Measurements from ENCODE around the gene LZTR1.

LZTR1 gene

GRCh38 chr22:21010426-21011113, 28.5 kb downstream of the LZTR1 start:
- Histone ChIP-seq H3K4me1 (no peaks in the 10 kb centered on the region; the same call in 1 of the 2 replicates), H3K4me3 (ENCODE audit: low read depth, low read length) (no peak overlapping the region), H3K27me3 (no peaks in the 10 kb centered on the region), H3K36me3 (peaks cover 28% of the 10 kb centered on the region), H3K9me3 (no peaks in the 10 kb centered on the region)
- TF ChIP-seq, protein P1, sequence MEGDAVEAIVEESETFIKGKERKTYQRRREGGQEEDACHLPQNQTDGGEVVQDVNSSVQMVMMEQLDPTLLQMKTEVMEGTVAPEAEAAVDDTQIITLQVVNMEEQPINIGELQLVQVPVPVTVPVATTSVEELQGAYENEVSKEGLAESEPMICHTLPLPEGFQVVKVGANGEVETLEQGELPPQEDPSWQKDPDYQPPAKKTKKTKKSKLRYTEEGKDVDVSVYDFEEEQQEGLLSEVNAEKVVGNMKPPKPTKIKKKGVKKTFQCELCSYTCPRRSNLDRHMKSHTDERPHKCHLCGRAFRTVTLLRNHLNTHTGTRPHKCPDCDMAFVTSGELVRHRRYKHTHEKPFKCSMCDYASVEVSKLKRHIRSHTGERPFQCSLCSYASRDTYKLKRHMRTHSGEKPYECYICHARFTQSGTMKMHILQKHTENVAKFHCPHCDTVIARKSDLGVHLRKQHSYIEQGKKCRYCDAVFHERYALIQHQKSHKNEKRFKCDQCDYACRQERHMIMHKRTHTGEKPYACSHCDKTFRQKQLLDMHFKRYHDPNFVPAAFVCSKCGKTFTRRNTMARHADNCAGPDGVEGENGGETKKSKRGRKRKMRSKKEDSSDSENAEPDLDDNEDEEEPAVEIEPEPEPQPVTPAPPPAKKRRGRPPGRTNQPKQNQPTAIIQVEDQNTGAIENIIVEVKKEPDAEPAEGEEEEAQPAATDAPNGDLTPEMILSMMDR (IDR thresholded peaks at IDR 0.05; ENCODE audit: low read depth, low read length), result no peak
- no peak for DNase-seq

- H3K4me3 ChIP-seq (ENCODE audit: low read depth, low read length), result peak overlapping the region; percentile 85
- no peaks in the 10 kb centered on the region for H3K27me3 ChIP-seq
- peaks cover 7% of the 10 kb centered on the region for H3K4me1 ChIP-seq
- peaks cover 18% of the 10 kb centered on the region for H3K36me3 ChIP-seq
- TF ChIP-seq, protein P1 (IDR thresholded peaks at IDR 0.05; ENCODE audit: low read depth, low read length), result no peak
- peak; percentile 4 for DNase-seq
- no peaks in the 10 kb centered on the region for H3K9me3 ChIP-seq
Measured at GRCh38 chr22:21012446-21013407, 30.6 kb downstream of the LZTR1 start.

DNA sequence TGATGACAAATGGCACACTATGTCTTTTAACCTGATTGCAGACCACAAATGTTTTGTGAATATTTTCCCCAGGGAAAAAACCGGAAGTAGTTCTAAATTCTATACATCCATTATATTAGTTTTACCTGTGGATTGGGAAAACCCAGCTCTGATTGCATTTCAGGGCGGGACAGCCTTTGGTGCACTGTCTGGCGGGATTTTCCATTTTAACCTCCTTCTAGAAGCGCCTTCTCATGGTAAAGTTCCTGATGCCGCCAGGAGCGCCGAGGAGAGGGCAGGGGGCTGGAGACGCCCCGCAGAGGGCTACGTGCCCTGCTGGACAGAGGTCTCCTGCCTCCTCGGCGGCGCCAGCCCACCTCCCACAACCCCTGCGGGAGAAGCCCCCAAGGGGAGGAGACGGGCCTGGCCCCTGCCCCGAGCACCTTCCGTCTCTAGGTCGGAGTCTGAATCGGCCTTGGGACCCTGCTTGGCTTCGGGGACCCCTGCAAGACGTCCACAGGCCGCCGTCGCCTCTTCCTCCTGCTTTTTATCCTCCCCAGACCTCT, 31.6 kb downstream of the LZTR1 start:
- Histone ChIP-seq H3K4me1 (peaks cover 7% of the 10 kb centered on the region), H3K27me3 (no peaks in the 10 kb centered on the region), H3K36me3 (peaks cover 11% of the 10 kb centered on the region), H3K4me3 (ENCODE audit: low read depth, low read length) (peak overlapping the region; percentile 85), H3K9me3 (no peaks in the 10 kb centered on the region)
- TF ChIP-seq, protein P1 (IDR thresholded peaks at IDR 0.05; ENCODE audit: low read depth, low read length), result no peak
- DNase-seq, result no peak

- Histone ChIP-seq H3K36me3 (peaks cover 5% of the 10 kb centered on the region), H3K27me3 (no peaks in the 10 kb centered on the region), H3K4me1 (peaks cover 7% of the 10 kb centered on the region), H3K9me3 (no peaks in the 10 kb centered on the region), H3K4me3 (ENCODE audit: low read depth, low read length) (peak overlapping the region; percentile 85)
- TF ChIP-seq, protein P1 (IDR thresholded peaks at IDR 0.05; ENCODE audit: low read depth, low read length), result no peak
- peak; percentile 99 for DNase-seq
Measured at GRCh38 chr22:21014202-21014725, 32.2 kb downstream of the LZTR1 start.

DNA sequence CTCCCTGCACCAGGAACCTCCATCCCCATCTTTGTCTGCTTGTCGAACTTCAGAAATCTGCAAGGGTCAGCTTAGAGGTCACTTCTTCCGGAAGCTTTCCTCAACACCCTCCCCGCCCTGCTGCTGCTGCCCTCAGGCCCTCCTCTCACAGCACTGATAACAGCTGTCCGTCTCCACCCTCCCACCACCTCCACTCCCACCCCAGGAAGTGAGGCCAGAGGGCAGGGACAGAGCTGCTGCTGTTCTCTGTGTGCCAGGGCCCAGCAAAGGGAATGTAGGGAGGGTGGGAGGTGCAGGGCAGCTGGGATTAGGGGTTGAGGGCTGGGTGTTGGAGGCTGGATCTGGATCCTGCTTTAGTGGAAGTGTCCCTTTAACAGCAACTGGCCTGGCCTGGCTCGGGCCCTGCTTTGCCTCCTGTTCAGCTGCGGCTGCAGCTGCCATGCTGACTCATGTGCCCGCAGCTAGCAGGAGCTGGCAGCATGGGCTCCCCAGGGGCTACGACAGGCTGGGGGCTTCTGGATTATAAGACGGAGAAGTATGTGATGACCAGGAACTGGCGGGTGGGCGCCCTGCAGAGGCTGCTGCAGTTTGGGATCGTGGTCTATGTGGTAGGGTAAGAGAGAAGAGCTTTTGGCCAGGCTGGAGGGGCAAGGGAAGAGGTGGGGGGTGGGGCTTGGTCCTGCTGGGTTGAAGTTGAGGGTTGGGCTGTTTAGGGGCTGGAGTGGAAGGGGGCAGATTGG, 32.8 kb downstream of the LZTR1 start, which contains the start of gene P2RX6:
Gene P2RX6 (plus strand): TSS at position 440 of the 740 bp plus-strand sequence. CDS start 10 bp downstream, at position 450.
- peaks cover 9% of the 10 kb centered on the region for H3K4me1 ChIP-seq
- H3K36me3 ChIP-seq, result no peaks in the 10 kb centered on the region; the same call in 1 of the 2 replicates
- peak within 1 kb of the TSS; percentile 85 for H3K4me3 ChIP-seq (ENCODE audit: low read depth, low read length)
- DNase-seq, result peak; percentile 89
- TF ChIP-seq, protein P1 (IDR thresholded peaks at IDR 0.05; ENCODE audit: low read depth, low read length), result no peak
- no peaks in the 10 kb centered on the region for H3K9me3 ChIP-seq
- H3K27me3 ChIP-seq, result no peaks in the 10 kb centered on the region
